PC-3 (cell line): ENCODE measurements around the gene IL4. TPM values are rescaled to one million over a fixed set of nuclear protein-coding genes. Genes with fewer than 3 reads are reported as not detected.

Source experiments
- ATAC-seq: fragments of 200-7000 bp; cut with Tn5 transposase; 2 replicates; pipeline ENCODE4 v1.9.1; 2020; ENCODE audit warnings: mild to moderate bottlenecking, moderate library complexity
- BruUV-seq: library from RNA; stranded (reverse); fragments of 400-500 nt; replicated peaks from 2 replicates; lab custom pipeline; 2021; lab: Mats Ljungman, UMichigan
- CTCF ChIA-PET: fragments of 300-600 bp; sonication (Branson Sonifier 250); formaldehyde crosslinking; loops from one replicate; lab custom pipeline; 2022; ENCODE audit warnings: antibody characterized with exemption; lab: Charles Lee
- POLR2A ChIA-PET: fragments of 300-600 bp; sonication (Branson Sonifier 250); formaldehyde crosslinking; loops from one replicate; lab custom pipeline; 2022; ENCODE audit warnings: antibody characterized with exemption; ENCODE audit not compliant: unreplicated experiment; lab: Charles Lee
- DNase-seq: peaks from one replicate; pipeline ENCODE4 v3.0.0-alpha.2; 2015
- H2AFZ ChIP-seq: fragments of 300-600 bp; sonication (generic); 2 replicates; pipeline ENCODE4 v1.6.0; 2016; ENCODE audit warnings: antibody characterized with exemption, low read length
- H3F3A ChIP-seq: fragments of 300-600 bp; sonication (generic); one replicate; pipeline ENCODE4 v1.6.0; 2017; ENCODE audit warnings: antibody characterized with exemption, low read length, control low read depth, mild to moderate bottlenecking; ENCODE audit not compliant: unreplicated experiment
- H3K27ac ChIP-seq: fragments of 300-600 bp; sonication (generic); 2 replicates; pipeline ENCODE4 v1.5.1; 2016; ENCODE audit warnings: mild to moderate bottlenecking, low read length
- H3K27me3 ChIP-seq: fragments of 300-600 bp; sonication (generic); 2 replicates; pipeline ENCODE4 v1.6.1; 2016; ENCODE audit warnings: low read length, mixed read lengths
- H3K36me3 ChIP-seq: fragments of 300-600 bp; sonication (generic); 2 replicates; pipeline ENCODE4 v1.6.1; 2016; ENCODE audit warnings: low read depth, mixed run types, low read length, mixed read lengths
- H3K4me1 ChIP-seq: fragments of 300-600 bp; sonication (generic); 2 replicates; pipeline ENCODE4 v1.5.1; 2016; ENCODE audit warnings: low read length; ENCODE audit not compliant: insufficient read depth
- H3K4me2 ChIP-seq: fragments of 300-600 bp; sonication (generic); 2 replicates; pipeline ENCODE4 v1.6.0; 2016; ENCODE audit warnings: low read length
- H3K4me3 ChIP-seq: fragments of 300-600 bp; sonication (generic); 2 replicates; pipeline ENCODE4 v1.5.1; 2016; ENCODE audit warnings: mild to moderate bottlenecking, low read length, mixed read lengths
- H3K79me2 ChIP-seq: fragments of 300-600 bp; sonication (generic); 2 replicates; pipeline ENCODE4 v1.6.1; 2017; ENCODE audit warnings: low read length, mixed read lengths
- H3K9ac ChIP-seq: fragments of 300-600 bp; sonication (generic); 2 replicates; pipeline ENCODE4 v1.6.0; 2016; ENCODE audit warnings: mild to moderate bottlenecking, low read length
- H3K9me2 ChIP-seq: fragments of 300-600 bp; sonication (generic); replicated peaks from 2 replicates; pipeline ENCODE4 v1.6.1; 2016; ENCODE audit warnings: mixed run types, low read length, mixed read lengths
- H3K9me3 ChIP-seq: fragments of 300-600 bp; sonication (generic); 2 replicates; pipeline ENCODE4 v1.6.1; 2016; ENCODE audit warnings: low read length, mixed read lengths
- H4K20me1 ChIP-seq: fragments of 300-600 bp; sonication (generic); 2 replicates; pipeline ENCODE4 v1.6.1; 2016; ENCODE audit warnings: low read length, mixed read lengths
- EZH2 ChIP-seq: fragments of 300-600 bp; sonication (generic); IDR thresholded peaks from one replicate; pipeline ENCODE4 v1.6.1; 2017; ENCODE audit warnings: antibody characterized with exemption, mild to moderate bottlenecking, low read length; ENCODE audit not compliant: unreplicated experiment
- EZH2phosphoT487 ChIP-seq: fragments of 300-600 bp; sonication (generic); IDR thresholded peaks from 2 replicates; pipeline ENCODE4 v1.6.1; 2018; ENCODE audit warnings: mild to moderate bottlenecking, antibody characterized with exemption, low read length, borderline replicate concordance
- intact Hi-C: fragments of 100-400 bp; cut with micrococcal nuclease; formaldehyde crosslinking; loops from 2 replicates; pipeline ENCODE4 v1.9.0; 2023
- total RNA-seq: library from RNA; depleted of rRNA; stranded (reverse); fragments of >200 nt; gene quantifications from 2 replicates; pipeline ENCODE4 v1.2.3, GENCODE V29; 2014
- TF ChIP-seq, protein P1 (sequence below): fragments of 300-600 bp; sonication (generic); conservative IDR thresholded peaks from 2 replicates; pipeline ENCODE4 v1.5.1; 2017; ENCODE audit warnings: antibody characterized with exemption, low read depth, mild to moderate bottlenecking, low read length

Gene IL4
- total RNA-seq, 1 experiment from 2014 or later, result not detected

DNA sequence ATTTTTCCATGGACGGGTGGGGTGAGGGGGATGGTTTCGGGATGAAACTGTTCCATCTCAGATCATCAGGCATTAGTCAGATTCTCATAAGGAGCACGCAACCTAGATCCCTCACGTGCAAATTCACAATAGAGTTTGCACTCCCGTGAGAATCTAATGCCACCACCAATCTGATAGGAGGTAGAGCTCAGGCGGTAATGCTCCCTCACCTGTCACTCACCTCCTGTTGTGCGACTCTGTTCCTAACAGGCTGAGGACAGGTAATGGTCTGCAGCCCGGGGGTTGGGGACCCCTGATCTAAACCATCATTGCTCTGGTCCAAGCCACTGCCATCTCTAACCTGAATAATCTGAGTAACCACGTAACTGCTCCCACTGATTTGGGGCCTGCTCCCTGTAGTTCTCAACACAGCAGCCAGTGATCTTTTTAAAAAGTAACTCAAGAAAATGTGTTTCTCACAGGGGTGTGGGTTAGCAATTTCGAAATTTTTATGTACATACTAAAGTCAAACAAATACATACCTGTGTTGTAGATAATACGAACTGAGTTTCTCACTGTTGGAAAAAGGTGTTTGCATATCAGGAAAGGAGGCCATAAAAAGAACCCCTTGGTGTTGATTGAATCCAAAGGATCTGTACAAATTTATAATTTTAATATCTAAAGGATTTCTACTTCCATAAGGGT lies 27.1 kb upstream of the IL4 start:
- Histone ChIP-seq H3K9me2 (no peaks in the 10 kb centered on the region), H3K9me3 (no peaks in the 10 kb centered on the region), H3K9ac (no peak overlapping the region), H3F3A (no peaks in the 10 kb centered on the region), H4K20me1 (no peaks in the 10 kb centered on the region), H3K4me2 (no peak overlapping the region), H3K4me3 (no peak overlapping the region), H3K36me3 (no peaks in the 10 kb centered on the region), H3K27ac (no peak overlapping the region), H3K4me1 (no peaks in the 10 kb centered on the region), H3K79me2 (no peaks in the 10 kb centered on the region), H2AFZ (no peak overlapping the region), H3K27me3 (no peaks in the 10 kb centered on the region)
- CTCF ChIA-PET, result no interaction called here
- POLR2A ChIA-PET, result interaction anchor here (0.6 kb wide), 1 partner anchor 747 kb away, joined by 3 read pairs; no protein-coding TSS in a partner anchor
- TF ChIP-seq EZH2 (no peak), EZH2phosphoT487 (no peak)
- TF ChIP-seq, protein P1, sequence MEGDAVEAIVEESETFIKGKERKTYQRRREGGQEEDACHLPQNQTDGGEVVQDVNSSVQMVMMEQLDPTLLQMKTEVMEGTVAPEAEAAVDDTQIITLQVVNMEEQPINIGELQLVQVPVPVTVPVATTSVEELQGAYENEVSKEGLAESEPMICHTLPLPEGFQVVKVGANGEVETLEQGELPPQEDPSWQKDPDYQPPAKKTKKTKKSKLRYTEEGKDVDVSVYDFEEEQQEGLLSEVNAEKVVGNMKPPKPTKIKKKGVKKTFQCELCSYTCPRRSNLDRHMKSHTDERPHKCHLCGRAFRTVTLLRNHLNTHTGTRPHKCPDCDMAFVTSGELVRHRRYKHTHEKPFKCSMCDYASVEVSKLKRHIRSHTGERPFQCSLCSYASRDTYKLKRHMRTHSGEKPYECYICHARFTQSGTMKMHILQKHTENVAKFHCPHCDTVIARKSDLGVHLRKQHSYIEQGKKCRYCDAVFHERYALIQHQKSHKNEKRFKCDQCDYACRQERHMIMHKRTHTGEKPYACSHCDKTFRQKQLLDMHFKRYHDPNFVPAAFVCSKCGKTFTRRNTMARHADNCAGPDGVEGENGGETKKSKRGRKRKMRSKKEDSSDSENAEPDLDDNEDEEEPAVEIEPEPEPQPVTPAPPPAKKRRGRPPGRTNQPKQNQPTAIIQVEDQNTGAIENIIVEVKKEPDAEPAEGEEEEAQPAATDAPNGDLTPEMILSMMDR, result no peak
- intact Hi-C loops, result no loop called here
- ATAC-seq, result no peak
- BruUV-seq, result no TSS peak
- no peak for DNase-seq

DNA sequence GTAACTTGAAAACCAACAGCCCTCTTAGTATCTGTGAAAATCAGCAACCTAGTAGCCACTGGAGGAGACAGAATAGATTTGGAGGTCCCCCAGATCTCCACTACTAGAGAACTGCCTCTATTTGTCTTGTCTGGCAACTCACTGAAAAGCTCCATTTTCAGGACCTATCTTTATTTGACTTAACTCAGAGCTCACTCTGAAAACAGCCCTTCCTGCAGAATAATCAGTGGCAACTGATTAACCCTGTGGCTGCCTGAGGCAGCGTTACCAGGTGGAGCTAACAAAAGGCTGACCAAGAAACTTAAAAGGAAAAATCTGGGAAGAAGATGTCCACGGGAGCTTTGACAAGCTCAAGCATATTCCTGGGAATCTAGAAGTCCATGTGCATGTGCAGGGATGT lies 26.3 kb upstream of the IL4 start:
- DNase-seq (no peak), ATAC-seq (no peak)
- CTCF ChIA-PET, result no interaction called here
- intact Hi-C loops, result no loop called here
- Histone ChIP-seq H3K9me3 (no peaks in the 10 kb centered on the region), H3K36me3 (no peaks in the 10 kb centered on the region), H2AFZ (no peak overlapping the region), H4K20me1 (no peaks in the 10 kb centered on the region), H3K27ac (no peak overlapping the region), H3K79me2 (no peaks in the 10 kb centered on the region), H3K4me2 (no peak overlapping the region), H3K27me3 (no peaks in the 10 kb centered on the region), H3K4me1 (no peaks in the 10 kb centered on the region), H3K4me3 (no peak overlapping the region), H3K9ac (no peak overlapping the region), H3F3A (no peaks in the 10 kb centered on the region), H3K9me2 (no peaks in the 10 kb centered on the region)
- TF ChIP-seq EZH2phosphoT487 (no peak), EZH2 (no peak)
- TF ChIP-seq, protein P1, result no peak
- POLR2A ChIA-PET, result no interaction called here
- no TSS peak for BruUV-seq

DNA sequence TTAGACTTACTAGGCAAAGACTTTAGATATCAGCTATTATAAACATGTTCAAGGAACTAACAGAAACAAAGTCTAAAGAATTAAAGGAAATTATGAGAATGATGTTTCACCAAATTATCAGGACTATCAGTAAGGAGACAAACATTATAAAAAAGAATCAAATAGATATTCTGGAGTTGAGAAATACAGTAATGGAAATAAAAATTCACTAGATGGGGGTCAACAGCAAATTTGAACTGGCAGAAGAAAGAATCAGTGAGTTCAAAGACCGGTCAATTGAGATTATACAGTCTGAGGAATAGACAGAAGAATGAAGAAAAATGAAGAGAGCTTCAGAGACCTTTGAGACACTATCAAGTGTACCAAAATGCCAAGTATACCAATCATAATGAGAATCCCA lies 25.4 kb upstream of the IL4 start:
- Histone ChIP-seq H2AFZ (no peak overlapping the region), H3K4me2 (no peak overlapping the region), H3K9ac (no peak overlapping the region), H4K20me1 (no peaks in the 10 kb centered on the region), H3K27me3 (no peaks in the 10 kb centered on the region), H3K4me3 (no peak overlapping the region), H3K9me2 (no peaks in the 10 kb centered on the region), H3K79me2 (no peaks in the 10 kb centered on the region), H3K9me3 (no peaks in the 10 kb centered on the region), H3F3A (no peaks in the 10 kb centered on the region), H3K27ac (no peak overlapping the region), H3K36me3 (no peaks in the 10 kb centered on the region), H3K4me1 (no peaks in the 10 kb centered on the region)
- TF ChIP-seq EZH2phosphoT487 (no peak), EZH2 (no peak)
- TF ChIP-seq, protein P1, result no peak
- intact Hi-C loops, result no loop called here
- ChIA-PET POLR2A (no interaction called here), CTCF (no interaction called here)
- no peak for ATAC-seq
- DNase-seq, result no peak
- BruUV-seq, result no TSS peak
